MG63 (cell line): ENCODE data around the gene F12. TPM values are rescaled to one million over a fixed set of nuclear protein-coding genes. Genes with fewer than 3 reads are reported as not detected.

Experiments
- DNase-seq: peaks from one replicate; pipeline ENCODE4 v3.0.0-alpha.2; 2020
- H3K27me3 ChIP-seq: fragments of 250-450 bp; sonication (Bioruptor Pico); 2 replicates; pipeline ENCODE4 v1.5.1; 2020; ENCODE audit warnings: mild to moderate bottlenecking, moderate library complexity
- H3K36me3 ChIP-seq: fragments of 250-450 bp; sonication (Bioruptor Pico); 2 replicates; pipeline ENCODE4 v1.5.1; 2020; ENCODE audit warnings: mild to moderate bottlenecking, moderate library complexity
- H3K4me3 ChIP-seq: fragments of 250-450 bp; sonication (Bioruptor Pico); 2 replicates; pipeline ENCODE4 v1.5.1; 2020; ENCODE audit warnings: mild to moderate bottlenecking, moderate library complexity
- H3K9me3 ChIP-seq: fragments of 250-450 bp; sonication (Bioruptor Pico); 2 replicates; pipeline ENCODE4 v1.5.1; 2020; ENCODE audit warnings: mild to moderate bottlenecking, moderate library complexity
- total RNA-seq: library from RNA; depleted of rRNA; stranded (reverse); fragments of >200 nt; shearing (Covaris generic); gene quantifications from 2 replicates; pipeline ENCODE4 v1.2.3, GENCODE V29; 2014; ENCODE audit warnings: low replicate concordance

Gene F12
- total RNA-seq, 1 experiment from 2014 or later: 2.3 TPM

DNA sequence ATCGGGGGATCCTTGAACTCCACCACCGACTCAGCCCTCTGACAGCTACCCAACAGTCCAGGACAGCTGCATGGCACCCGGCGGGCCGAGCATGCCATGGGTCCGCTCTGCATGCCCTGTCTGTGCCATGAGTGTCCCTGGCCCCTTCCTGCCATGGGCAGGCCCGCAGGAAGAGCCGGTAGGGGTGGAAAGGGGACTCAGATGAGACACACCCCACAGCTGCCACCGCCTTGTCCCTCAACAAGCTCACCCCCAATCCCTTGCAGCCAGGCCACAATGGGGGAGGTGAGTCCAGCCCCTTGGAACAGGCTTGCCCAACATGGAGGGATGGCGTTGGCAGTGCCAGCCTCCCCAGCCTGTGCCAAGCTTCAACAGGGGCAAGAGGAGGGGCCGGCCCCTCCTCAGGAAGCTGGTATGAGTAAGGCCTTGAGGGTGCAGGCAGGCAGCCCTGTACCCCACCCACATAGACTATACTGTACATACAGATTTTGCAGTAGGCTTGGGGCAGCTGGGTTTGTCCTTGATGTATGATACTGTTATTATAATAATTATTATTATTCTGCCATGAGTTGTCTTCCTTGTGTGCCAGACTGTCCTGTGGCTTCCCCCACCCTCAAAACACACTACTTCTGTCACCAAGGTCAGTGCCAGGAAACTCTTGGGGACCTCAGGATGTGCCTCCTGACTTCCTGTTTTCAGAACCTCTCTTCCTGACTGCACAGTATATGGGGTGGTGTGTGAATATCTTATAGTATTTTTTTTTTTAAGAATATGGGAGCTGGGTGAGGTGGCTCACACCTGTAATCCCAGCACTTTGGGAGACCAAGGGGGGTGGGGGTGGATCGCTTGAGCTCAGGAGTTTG is 37.1 kb downstream of the F12 start:
- Histone ChIP-seq H3K27me3 (no peaks in the 10 kb centered on the region), H3K36me3 (peaks cover 2% of the 10 kb centered on the region; the same call in 1 of the 2 replicates), H3K4me3 (no peak overlapping the region; the same call in 1 of the 2 replicates), H3K9me3 (no peaks in the 10 kb centered on the region)
- peak; percentile 32 for DNase-seq

DNA sequence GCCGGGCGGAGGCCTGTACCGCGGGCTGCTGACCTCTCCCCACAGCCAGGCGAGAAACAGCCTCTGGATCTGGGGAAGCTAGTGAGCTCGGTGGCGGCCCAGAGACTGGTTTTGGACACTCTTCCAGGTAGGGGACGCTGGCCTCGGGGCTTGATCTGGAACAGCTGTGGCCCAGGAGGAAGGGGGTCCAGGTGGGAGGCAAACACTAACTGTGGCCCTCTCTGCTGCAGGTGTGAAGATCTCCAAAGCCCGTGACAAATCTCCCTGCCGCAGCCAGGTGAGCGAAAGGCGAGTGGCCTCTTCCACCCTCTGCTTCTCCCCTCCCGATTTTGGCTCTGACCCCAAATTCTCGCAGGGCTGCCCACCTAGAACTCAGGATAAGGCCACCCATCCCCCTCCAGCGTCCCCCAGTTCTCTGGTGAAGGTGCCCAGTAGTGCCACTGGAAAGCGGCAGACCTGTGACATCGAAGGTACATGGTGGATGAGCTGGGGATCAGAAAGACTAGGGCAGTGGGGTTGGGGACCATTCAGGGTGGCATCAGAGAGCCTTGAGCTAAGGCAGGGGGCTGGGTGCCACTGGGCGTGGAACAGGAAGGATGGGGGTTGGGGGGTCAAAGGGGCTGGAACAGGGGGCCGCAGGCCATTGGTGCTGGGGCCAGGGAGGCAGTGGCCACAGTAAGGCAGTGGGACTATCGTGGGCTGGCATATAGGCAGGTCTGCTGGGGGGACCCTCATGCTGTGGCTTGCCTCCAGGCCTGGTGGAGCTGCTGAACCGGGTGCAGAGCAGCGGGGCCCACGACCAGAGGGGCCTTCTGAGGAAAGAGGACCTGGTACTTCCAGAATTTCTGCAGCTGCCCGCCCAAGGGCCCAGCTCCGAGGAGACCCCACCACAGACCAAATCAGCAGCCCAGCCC is 38.0 kb downstream of the F12 start:
- Histone ChIP-seq H3K9me3 (no peaks in the 10 kb centered on the region), H3K27me3 (no peaks in the 10 kb centered on the region), H3K4me3 (peak overlapping the region; percentile 58), H3K36me3 (peaks cover 2% of the 10 kb centered on the region; the same call in 1 of the 2 replicates)
- DNase-seq: no peak

DNA sequence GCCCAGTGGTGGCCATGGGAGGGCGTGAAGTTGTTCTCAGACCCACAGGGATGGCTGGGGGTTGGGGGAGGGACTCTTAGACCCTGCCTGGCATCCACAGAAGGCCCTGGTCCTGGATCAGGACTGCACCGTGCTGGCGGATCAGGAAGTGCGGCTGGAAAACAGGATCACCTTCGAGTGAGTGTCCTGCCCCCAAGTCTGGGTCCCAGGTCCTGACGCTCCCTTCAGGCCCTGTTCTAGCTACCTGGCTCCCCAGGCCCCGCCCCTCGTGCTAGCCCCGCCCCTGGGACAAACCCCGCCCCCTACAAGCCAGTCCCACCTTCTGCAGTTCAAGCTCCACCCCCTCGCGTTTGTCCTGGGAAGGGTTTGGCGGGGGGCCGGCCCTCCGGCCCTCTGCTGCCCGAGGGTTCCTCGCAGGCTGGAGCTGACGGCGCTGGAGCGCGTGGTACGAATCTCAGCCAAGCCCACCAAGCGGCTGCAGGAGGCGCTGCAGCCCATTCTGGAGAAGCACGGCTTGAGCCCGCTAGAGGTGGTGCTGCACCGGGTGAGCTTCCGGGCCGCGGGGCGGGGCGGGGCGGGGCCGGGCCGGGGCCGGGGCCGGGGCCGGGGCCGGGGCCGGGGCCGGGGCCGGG is 38.8 kb downstream of the F12 start:
- Histone ChIP-seq H3K4me3 (peak overlapping the region; percentile 58), H3K9me3 (no peaks in the 10 kb centered on the region), H3K27me3 (no peaks in the 10 kb centered on the region), H3K36me3 (peaks cover 2% of the 10 kb centered on the region; the same call in 1 of the 2 replicates)
- peak; percentile 97 for DNase-seq

DNA sequence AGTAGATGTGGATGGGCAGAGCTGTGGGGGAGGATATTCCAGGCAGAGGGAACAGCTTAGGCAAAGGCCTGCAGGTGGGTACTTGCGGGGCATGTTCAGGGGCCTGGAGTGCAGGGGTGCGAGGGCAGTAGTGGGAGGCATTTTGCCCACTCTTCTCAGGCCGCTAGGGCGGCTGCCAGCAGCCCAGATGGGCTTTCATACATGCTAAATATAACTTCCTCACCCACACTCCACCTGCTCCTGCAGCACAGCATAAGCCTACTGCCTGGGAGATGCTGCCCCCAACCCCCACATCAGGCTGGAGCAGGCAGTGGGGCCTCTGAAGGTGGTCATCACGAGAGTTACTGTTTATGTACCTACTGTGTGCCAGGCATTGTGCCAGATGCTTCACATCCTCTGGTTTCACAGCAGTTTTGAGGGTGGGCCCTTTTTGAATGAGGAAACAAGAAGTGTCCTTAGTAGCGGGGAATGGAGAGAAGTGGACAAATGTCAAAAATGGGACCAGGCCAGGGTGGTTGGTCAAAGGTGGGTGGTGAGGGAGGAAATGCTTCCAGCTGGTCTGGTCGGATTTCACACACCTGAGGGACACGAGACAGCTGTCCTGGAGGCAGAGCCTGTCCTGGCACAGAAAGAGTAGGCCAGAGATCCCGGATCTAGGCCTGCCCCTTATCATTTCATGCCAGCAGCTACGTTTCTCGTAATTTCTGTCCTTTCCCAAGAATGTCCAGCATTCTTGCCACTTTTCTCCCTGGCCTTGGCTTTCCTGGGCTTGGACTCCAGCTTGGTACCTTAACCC is 39.5 kb downstream of the F12 start:
- H3K4me3 ChIP-seq: no peak overlapping the region
- peaks cover 2% of the 10 kb centered on the region; the same call in 1 of the 2 replicates for H3K36me3 ChIP-seq
- H3K9me3 ChIP-seq: no peaks in the 10 kb centered on the region
- H3K27me3 ChIP-seq: no peaks in the 10 kb centered on the region
- no peak for DNase-seq

DNA sequence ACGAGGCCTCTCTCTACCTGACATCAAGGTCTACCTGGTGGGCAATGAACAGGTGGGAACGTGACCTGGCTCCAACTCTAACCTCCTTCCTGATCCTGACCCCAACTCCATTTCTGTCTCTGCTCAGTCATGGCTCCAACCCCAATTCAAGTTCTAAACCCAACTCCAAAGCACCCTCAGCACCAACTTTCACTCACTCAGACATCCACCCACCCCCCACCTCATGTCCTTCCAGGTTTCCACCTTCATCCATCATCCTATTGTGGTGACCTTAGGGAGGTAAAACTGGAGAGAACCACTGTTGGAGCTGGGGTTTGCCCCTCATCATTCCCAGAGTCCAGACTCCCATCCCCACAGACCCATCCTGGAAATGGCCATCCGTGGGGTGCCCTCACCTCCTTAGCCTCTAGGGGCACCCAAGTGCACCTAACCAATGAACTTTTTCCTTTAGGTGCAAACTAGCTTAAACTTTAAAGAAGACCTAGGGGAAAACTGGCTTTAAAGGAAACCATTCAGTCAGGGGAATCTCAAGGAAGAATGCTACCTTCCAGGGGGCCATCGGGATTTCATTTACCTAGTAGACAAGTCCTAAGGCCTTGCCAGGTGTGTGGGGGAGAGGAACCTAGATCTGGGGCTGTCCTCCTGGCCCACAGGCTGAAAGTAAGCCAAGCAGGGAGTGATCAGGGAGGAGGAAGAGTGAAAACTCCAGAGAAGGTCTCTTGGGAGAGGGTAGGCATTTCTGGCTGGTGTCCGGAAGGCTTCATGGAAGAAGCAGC is 40.3 kb downstream of the F12 start:
- no peaks in the 10 kb centered on the region for H3K27me3 ChIP-seq
- peak; percentile 41 for DNase-seq
- H3K36me3 ChIP-seq: peaks cover 2% of the 10 kb centered on the region; the same call in 1 of the 2 replicates
- no peak overlapping the region for H3K4me3 ChIP-seq
- no peaks in the 10 kb centered on the region for H3K9me3 ChIP-seq

DNA sequence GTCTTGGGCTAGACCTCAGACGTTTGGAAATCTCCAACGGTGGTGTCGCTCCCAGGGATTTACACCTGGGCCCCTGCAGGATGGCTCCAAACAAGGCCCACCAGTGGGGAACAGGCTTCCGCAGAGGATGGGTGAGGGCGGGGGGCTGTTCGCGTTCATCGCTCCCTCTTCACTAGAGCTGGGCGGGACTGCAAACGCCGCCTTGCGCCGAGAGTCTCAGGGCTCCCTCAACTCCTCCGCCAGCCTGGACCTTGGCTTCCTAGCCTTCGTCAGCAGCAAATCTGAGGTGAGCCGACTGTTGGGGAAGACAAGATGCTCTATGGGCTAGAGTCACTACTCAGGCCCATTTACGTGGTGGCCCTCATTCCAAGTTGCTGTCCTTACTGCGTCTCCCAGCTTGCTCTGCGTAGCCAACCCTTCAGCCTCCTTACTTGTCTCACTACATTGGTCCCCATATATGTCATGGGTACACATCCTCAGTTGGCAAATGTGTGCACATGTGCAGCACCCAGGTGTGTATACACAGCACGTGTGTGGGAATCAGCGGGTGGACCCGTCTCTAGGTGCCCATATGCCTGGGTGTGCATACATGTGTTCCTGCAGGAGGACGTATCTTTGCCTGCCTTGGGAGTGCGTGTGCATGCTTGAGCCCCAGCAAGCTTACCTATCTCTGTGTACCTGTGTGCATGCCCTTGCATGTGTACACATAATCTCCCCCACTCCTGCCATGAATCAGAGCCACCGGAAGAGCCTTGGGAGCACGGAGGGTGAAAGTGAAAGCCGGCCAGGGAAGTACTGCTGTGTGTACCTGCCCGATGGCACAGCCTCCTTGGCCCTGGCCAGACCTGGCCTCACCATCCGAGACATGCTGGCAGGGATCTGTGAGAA is 41.1 kb downstream of the F12 start:
- DNase-seq: no peak
- Histone ChIP-seq H3K9me3 (no peaks in the 10 kb centered on the region), H3K36me3 (peaks cover 2% of the 10 kb centered on the region; the same call in 1 of the 2 replicates), H3K4me3 (no peak overlapping the region), H3K27me3 (no peaks in the 10 kb centered on the region)

DNA sequence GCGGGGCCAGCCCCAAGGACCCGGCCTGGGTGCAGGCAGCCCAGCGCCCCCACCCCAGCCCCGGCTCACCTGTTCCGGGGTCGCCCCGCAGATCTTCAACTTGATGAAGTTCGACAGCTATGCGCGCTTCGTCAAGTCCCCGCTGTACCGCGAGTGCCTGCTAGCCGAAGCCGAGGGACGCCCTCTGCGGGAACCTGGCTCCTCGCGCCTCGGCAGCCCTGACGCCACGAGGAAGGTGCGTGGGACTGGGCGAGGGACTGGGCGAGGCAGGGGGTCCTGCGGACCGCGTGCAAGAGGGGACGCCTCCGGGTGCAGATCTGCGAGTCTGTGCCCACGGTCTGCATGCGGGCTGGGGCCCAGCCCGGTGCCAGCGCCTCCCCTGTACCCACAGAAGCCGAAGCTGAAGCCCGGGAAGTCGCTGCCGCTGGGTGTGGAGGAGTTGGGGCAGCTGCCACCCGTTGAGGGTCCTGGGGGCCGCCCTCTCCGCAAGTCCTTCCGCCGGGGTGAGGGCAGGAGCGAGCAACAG is 42.0 kb downstream of the F12 start:
- no peak overlapping the region for H3K4me3 ChIP-seq
- H3K9me3 ChIP-seq: no peaks in the 10 kb centered on the region
- peaks cover 1% of the 10 kb centered on the region; the same call in 1 of the 2 replicates for H3K36me3 ChIP-seq
- no peak for DNase-seq
- H3K27me3 ChIP-seq: no peaks in the 10 kb centered on the region

DNA sequence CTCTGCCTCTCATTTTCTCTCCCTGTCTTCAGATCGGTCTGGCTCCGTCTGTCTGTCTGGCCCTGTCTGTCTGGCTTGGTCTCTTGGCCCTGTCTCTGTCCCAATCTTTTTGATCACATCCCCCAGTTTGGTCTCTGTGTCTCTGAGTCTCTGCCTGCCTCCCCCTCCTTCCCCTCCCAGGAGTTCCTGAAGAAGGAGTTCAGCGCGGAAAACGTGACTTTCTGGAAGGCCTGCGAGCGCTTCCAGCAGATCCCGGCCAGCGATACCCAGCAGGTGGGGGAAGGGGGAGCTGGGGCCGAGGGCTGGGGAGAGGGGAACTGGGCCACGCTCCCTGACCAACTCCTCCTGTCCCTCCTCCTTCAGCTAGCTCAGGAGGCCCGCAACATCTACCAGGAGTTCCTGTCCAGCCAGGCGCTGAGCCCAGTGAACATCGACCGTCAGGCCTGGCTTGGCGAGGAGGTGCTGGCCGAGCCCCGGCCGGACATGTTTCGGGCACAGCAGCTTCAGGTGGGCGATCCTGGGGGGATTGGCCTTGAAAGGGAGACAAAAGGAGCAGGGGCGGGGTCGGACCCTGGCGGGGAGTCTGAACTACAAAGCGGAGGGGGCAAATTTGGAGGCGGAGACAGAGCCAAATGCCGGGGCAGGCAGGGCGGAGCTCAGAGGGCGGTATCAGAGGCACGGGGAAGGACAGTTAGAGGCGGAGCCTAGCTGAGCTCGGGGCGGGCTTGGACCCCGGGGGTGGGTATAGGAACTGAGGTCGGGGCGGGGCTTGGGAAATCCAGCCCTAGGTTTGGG is 42.6 kb downstream of the F12 start:
- Histone ChIP-seq H3K9me3 (no peaks in the 10 kb centered on the region), H3K27me3 (no peaks in the 10 kb centered on the region), H3K4me3 (no peak overlapping the region), H3K36me3 (no peaks in the 10 kb centered on the region)
- DNase-seq: no peak

DNA sequence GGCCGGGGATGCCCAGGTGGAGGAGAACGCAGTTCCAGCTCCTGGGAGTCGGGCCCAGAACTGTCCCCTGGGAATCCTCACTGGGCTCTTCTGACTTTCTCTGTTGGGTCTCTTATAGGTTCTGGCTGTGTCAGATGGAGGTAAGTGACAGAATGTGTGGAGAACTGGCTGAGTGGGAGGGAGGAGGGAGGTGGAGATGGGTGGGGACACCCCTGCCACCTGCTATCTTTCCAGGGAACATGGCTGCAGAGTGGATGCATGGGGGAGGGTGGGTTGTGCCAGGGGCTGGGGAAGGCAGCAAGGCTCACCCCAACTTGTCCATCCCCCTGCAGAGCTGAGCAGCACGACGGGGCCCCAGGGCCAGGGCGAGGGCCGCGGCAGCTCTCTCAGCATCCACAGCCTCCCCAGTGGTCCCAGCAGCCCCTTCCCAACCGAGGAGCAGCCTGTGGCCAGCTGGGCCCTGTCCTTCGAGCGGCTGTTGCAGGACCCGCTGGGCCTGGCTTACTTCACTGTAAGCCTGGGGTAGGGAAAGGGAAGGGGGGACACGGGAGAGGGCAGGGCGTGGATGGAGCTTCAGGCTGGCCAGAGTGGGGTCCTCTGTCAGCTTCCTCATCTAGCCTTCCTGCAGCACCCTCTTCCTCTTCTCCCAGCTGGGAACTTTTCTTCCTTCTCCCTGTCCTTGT is 43.4 kb downstream of the F12 start:
- Histone ChIP-seq H3K4me3 (no peak overlapping the region), H3K9me3 (no peaks in the 10 kb centered on the region), H3K27me3 (no peaks in the 10 kb centered on the region), H3K36me3 (no peaks in the 10 kb centered on the region)
- DNase-seq: no peak

DNA sequence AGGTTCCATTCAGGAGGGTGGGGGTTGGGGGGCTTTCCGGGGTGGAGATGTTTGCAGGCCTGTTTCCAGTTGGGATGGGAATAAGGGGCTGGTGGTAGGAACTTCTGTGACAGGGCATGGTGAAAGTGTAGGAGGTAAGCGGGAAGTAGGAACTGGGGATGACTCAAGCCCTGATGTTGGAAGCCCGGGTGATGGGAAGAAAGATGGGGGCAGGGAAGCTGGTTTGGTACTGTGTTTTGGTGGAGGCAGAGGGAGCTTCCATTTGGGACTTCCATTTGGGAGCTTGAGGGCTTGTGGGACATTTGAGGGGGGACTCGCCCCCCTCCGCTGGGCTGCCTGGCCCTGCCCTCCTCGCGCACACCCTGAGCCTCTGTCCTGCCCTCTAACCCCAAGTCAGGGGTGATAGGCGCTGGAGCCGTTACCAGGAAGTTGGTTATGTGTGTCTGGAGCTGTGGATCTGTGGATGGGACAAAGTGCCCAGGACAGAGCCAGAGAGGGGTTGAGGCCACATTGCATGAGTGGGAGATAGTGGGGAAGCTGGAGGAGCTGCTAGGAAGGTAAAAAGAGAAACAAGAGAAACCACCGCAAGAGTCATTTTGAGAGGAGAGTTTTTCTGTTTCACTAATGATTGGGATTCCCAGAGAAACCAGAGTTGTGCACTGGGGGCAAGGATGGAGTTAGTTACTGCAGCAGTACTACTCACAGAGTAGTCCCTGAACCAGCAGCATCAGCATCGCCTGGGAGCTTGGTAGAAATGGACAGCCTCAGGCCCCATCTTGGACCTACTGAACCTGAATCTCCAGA is 45.0 kb downstream of the F12 start:
- no peaks in the 10 kb centered on the region for H3K27me3 ChIP-seq
- H3K4me3 ChIP-seq: no peak overlapping the region
- H3K36me3 ChIP-seq: no peaks in the 10 kb centered on the region
- no peak for DNase-seq
- H3K9me3 ChIP-seq: no peaks in the 10 kb centered on the region

DNA sequence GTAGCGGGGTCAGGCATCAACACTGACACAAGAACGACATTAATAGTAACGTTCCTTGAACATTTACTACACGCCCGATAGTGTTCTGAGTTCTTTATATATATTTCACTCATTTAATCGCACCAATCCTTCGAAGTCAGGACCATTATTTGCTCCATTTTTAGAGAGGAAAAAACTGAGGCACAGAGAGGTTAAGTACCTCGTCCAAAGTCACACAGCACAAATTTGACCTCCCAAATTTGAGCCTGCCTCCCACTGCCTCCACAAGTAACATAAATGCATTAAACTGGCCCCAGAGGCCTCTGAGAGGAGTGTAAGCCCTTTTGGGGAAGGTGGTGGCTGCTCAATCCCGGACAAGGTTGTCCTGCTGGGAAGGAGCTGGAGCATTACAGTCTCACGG is 45.8 kb downstream of the F12 start:
- Histone ChIP-seq H3K9me3 (no peaks in the 10 kb centered on the region), H3K4me3 (no peak overlapping the region), H3K36me3 (no peaks in the 10 kb centered on the region), H3K27me3 (no peaks in the 10 kb centered on the region)
- no peak for DNase-seq

DNA sequence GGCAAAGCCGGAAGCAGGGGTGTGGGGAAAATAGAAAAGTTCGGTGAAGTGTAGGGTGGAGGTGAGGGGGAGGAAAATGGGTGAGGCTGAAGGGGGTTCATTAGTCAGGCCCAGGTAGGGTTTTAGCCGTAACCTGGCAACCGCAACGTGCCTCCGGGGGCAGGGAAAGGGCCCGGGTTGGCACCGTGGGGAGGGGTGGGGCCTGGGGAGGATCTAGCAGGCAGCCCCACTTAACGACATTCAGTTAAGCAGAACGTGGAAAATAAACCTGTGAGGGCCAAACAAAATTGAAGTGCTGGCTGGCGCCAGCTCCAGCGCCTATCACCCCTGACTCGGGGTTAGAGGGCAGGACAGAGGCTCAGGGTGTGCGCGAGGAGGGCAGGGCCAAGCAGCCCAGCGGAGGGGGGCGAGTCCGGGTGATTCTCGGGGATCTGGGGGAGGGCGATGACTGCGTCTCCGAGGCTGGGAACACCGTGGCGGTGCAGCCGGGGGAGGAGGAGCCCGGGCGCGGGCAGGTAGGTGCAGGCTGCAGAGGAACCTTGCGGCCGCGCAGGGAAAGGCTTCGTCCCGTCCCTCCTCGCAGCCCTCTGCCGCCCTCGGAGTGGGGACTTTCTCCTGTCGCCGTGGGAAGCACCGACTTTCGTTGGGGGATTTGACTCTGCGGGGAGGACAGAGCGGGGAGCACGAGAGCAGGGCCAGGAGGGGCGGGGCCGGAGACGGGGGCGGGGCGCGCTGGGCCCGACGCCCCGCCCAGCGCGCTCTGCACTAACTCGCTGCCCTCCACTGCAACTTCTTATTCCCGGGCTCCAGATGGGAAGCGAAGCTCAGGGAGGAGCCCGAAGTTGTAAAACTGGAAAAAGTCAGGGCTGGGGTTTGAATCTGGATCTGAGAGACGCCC is 46.5 kb downstream of the F12 start:
- no peak for DNase-seq
- Histone ChIP-seq H3K36me3 (no peaks in the 10 kb centered on the region), H3K27me3 (no peaks in the 10 kb centered on the region), H3K4me3 (no peak overlapping the region), H3K9me3 (no peaks in the 10 kb centered on the region)
